Activated T-helper 2 cell treated with anti-CD3 and anti-CD28 coated beads, Interferon-gamma antibody, Interleukin-2, Interleukin-4, amounts not matched to agents 10 μg/mL and 5 μg/mL and 100 μg/mL, durations not matched to agents 14 hours and 24 hours and 36 hours (primary cell): ENCODE data around the gene ZNF740. TPM values are rescaled to one million over a fixed set of nuclear protein-coding genes. Genes with fewer than 3 reads are reported as not detected.
"Not testable (repeated sequence)": the region's sequence is repeated elsewhere in the genome, so short reads cannot be mapped to it uniquely, and the experiment has no call there.

Experiments
- DNase-seq: peaks from one replicate; pipeline ENCODE4 v3.0.0; 2021; ENCODE audit warnings: low spot score
- H3K27ac Mint-ChIP-seq: one replicate; pipeline ENCODE4 v1.8.0; 2021; ENCODE audit warnings: mixed read lengths
- H3K27me3 Mint-ChIP-seq: one replicate; pipeline ENCODE4 v1.8.0; 2021; ENCODE audit warnings: low read depth, mixed read lengths
- H3K36me3 Mint-ChIP-seq: one replicate; pipeline ENCODE4 v1.8.0; 2021; ENCODE audit warnings: low read depth, mixed read lengths
- H3K4me1 Mint-ChIP-seq: one replicate; pipeline ENCODE4 v1.8.0; 2021; ENCODE audit warnings: low read depth, mixed read lengths
- H3K4me3 Mint-ChIP-seq: one replicate; pipeline ENCODE4 v1.8.0; 2021; ENCODE audit warnings: low read depth, mild to moderate bottlenecking, moderate library complexity, mixed read lengths
- H3K9me3 Mint-ChIP-seq: one replicate; pipeline ENCODE4 v1.8.0; 2021; ENCODE audit warnings: mixed read lengths
- intact Hi-C: fragments of 100-400 bp; cut with micrococcal nuclease; formaldehyde crosslinking; loops from one replicate; pipeline ENCODE4 v1.15.1; 2023
- total RNA-seq: library from RNA; stranded (reverse); gene quantifications from 2 replicates; pipeline ENCODE4 v1.2.3, GENCODE V29; 2022

ZNF740 gene
- total RNA-seq, 1 donor from 2014 or later, result 45.5 TPM

- H3K27ac Mint-ChIP-seq, DNase-seq, intact Hi-C loops, H3K9me3 Mint-ChIP-seq, H3K27me3 Mint-ChIP-seq: not testable (repeated sequence)
- Mint-ChIP-seq H3K36me3 (peaks cover 26% of the 10 kb centered on the region), H3K4me3 (peak overlapping the region; percentile 84), H3K4me1 (peaks cover 39% of the 10 kb centered on the region)
Observed at GRCh38 chr12:53178803-53179202, 1.7 kb upstream of the ZNF740 start.

GRCh38 chr12:53179687-53180219, 769 bp upstream of the ZNF740 start:
- no peaks in the 10 kb centered on the region for H3K27me3 Mint-ChIP-seq
- no peaks in the 10 kb centered on the region for H3K9me3 Mint-ChIP-seq
- H3K4me1 Mint-ChIP-seq, result peaks cover 42% of the 10 kb centered on the region
- peak overlapping the region; percentile 84 for H3K4me3 Mint-ChIP-seq
- H3K27ac Mint-ChIP-seq, result peak overlapping the region; percentile 94
- intact Hi-C loops, result loop anchor here (1.0 to 5.0 kb wide), 5 partner anchors 21 to 172 kb away; partner anchors contain the start of genes EIF4B and MYG1
- DNase-seq, result no peak
- peaks cover 34% of the 10 kb centered on the region for H3K36me3 Mint-ChIP-seq

- Mint-ChIP-seq H3K9me3 (no peaks in the 10 kb centered on the region), H3K27ac (peak overlapping the region; percentile 84), H3K4me1 (peaks cover 36% of the 10 kb centered on the region), H3K4me3 (peak overlapping the region; percentile 91), H3K27me3 (no peaks in the 10 kb centered on the region), H3K36me3 (peaks cover 47% of the 10 kb centered on the region)
- peak; percentile 71 for DNase-seq
- intact Hi-C loops, result loop anchor here (1.0 to 5.0 kb wide), 5 partner anchors 20 to 174 kb away; partner anchors contain the start of genes EIF4B and MYG1
Observed at GRCh38 chr12:53180931-53181645, 566 bp downstream of the ZNF740 start.

GRCh38 chr12:53181935-53182334, 1.4 kb downstream of the ZNF740 start:
- H3K36me3 Mint-ChIP-seq, result peaks cover 56% of the 10 kb centered on the region
- intact Hi-C loops, result loop anchor here (2.0 to 5.0 kb wide), 2 partner anchors 19 to 175 kb away; partner anchors contain the start of gene EIF4B
- no peak for DNase-seq
- peak overlapping the region; percentile 84 for H3K27ac Mint-ChIP-seq
- no peaks in the 10 kb centered on the region for H3K9me3 Mint-ChIP-seq
- H3K27me3 Mint-ChIP-seq, result no peaks in the 10 kb centered on the region
- H3K4me3 Mint-ChIP-seq, result peak overlapping the region; percentile 91
- peaks cover 36% of the 10 kb centered on the region for H3K4me1 Mint-ChIP-seq

GRCh38 chr12:53182903-53183302, 2.4 kb downstream of the ZNF740 start:
- H3K9me3 Mint-ChIP-seq, result no peaks in the 10 kb centered on the region
- no peaks in the 10 kb centered on the region for H3K27me3 Mint-ChIP-seq
- peak overlapping the region; percentile 91 for H3K4me3 Mint-ChIP-seq
- intact Hi-C loops, result loop anchor here (5.0 kb wide), 1 partner anchor 176 kb away; the partner anchor contains the start of gene EIF4B
- no peak for DNase-seq
- no peak overlapping the region for H3K27ac Mint-ChIP-seq
- H3K36me3 Mint-ChIP-seq, result peaks cover 66% of the 10 kb centered on the region
- H3K4me1 Mint-ChIP-seq, result peaks cover 36% of the 10 kb centered on the region

- no peak overlapping the region for H3K4me3 Mint-ChIP-seq
- no peak for DNase-seq
Observed at GRCh38 chr12:53184828-53185227, 4.3 kb downstream of the ZNF740 start.

GRCh38 chr12:53185582-53186153, 5.1 kb downstream of the ZNF740 start:
- intact Hi-C loops, result no loop called here
- Mint-ChIP-seq H3K36me3 (peaks cover 88% of the 10 kb centered on the region), H3K4me1 (peaks cover 31% of the 10 kb centered on the region)

More at GRCh38 chr12:53184828-53185227, 4.3 kb downstream of the ZNF740 start:
- peaks cover 83% of the 10 kb centered on the region for H3K36me3 Mint-ChIP-seq
- H3K27ac Mint-ChIP-seq, result no peak overlapping the region
- H3K9me3 Mint-ChIP-seq, result no peaks in the 10 kb centered on the region
- H3K4me1 Mint-ChIP-seq, result peaks cover 28% of the 10 kb centered on the region
- no peaks in the 10 kb centered on the region for H3K27me3 Mint-ChIP-seq
- intact Hi-C loops, result loop anchor here (5.0 kb wide), 1 partner anchor 178 kb away; the partner anchor contains the start of gene EIF4B

GRCh38 chr12:53186745-53187144, 6.2 kb downstream of the ZNF740 start:
- Mint-ChIP-seq H3K27me3 (no peaks in the 10 kb centered on the region), H3K4me3 (no peak overlapping the region), H3K36me3 (peaks cover 90% of the 10 kb centered on the region), H3K4me1 (peaks cover 31% of the 10 kb centered on the region), H3K27ac (no peak overlapping the region), H3K9me3 (no peaks in the 10 kb centered on the region)
- intact Hi-C loops, result no loop called here
- no peak for DNase-seq

More at GRCh38 chr12:53185582-53186153, 5.1 kb downstream of the ZNF740 start:
- Mint-ChIP-seq H3K27me3 (no peaks in the 10 kb centered on the region), H3K4me3 (no peak overlapping the region), H3K9me3 (no peaks in the 10 kb centered on the region), H3K27ac (no peak overlapping the region)
- no peak for DNase-seq

- no peak overlapping the region for H3K4me3 Mint-ChIP-seq
- no peak for DNase-seq
- no peaks in the 10 kb centered on the region for H3K9me3 Mint-ChIP-seq
- no peaks in the 10 kb centered on the region for H3K27me3 Mint-ChIP-seq
- intact Hi-C loops, result no loop called here
- peaks cover 26% of the 10 kb centered on the region for H3K4me1 Mint-ChIP-seq
- H3K36me3 Mint-ChIP-seq, result peaks cover 90% of the 10 kb centered on the region
- H3K27ac Mint-ChIP-seq, result no peak overlapping the region
Observed at GRCh38 chr12:53187145-53187899, 6.8 kb downstream of the ZNF740 start.

- no peak for DNase-seq
- Mint-ChIP-seq H3K4me3 (no peak overlapping the region), H3K27ac (no peak overlapping the region), H3K36me3 (peaks cover 89% of the 10 kb centered on the region), H3K27me3 (no peaks in the 10 kb centered on the region), H3K4me1 (peaks cover 12% of the 10 kb centered on the region), H3K9me3 (no peaks in the 10 kb centered on the region)
- intact Hi-C loops, result loop anchor here (1.0 kb wide), 1 partner anchor 31 kb away; no protein-coding TSS in a partner anchor
Observed at GRCh38 chr12:53190108-53190729, 9.7 kb downstream of the ZNF740 start.

GRCh38 chr12:53191096-53191884, 10.8 kb downstream of the ZNF740 start:
- Mint-ChIP-seq H3K27ac (peak overlapping the region; percentile 22), H3K27me3 (no peaks in the 10 kb centered on the region), H3K36me3 (peaks cover 89% of the 10 kb centered on the region), H3K4me1 (peaks cover 11% of the 10 kb centered on the region), H3K9me3 (no peaks in the 10 kb centered on the region), H3K4me3 (no peak overlapping the region)
- intact Hi-C loops, result no loop called here
- DNase-seq, result no peak
